VCaP (cell line): ENCODE measurements around the gene NEU2.

Source experiments
- H3K27ac ChIP-seq: fragments of 450-650 bp; 2 replicates; pipeline ENCODE4 v1.5.1; 2017
- TF ChIP-seq, protein P1 (sequence below): fragments of 450-650 bp; conservative IDR thresholded peaks from 2 replicates; pipeline ENCODE4 v1.5.1; 2017; ENCODE audit warnings: mild to moderate bottlenecking, moderate library complexity

NEU2 gene

DNA sequence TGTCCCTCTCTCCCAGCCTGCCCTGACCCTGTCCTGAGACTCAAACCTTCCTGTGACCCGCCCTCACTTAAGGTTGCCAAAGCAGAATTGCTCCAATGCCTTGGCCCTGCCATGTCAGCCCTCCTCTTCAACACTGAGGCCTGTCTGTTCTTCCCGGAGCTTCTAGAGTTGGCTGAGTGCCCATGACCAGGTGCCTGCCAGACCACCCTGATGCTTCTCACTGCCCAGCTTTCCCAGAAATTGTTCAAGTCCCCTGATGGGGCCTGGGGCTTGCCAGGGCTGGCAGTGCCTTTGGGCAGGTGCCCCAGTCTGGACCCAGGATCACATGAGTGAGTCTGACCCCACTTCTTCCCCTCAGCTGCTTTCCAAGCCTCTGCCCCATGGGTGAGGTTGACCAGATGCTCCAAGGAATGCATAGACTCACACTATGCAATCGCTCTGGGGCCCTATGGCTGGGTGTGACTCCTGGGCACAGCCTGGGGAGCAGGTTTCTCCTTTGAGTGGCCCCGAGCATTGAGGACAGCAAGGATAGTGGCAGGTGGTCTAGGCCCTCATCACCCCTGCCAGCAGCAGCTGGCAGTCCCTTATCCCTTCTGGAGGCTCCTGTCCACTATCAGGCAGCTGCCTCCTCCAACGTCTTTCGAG lies 24.6 kb downstream of the NEU2 start:
- no peak overlapping the region for H3K27ac ChIP-seq
- TF ChIP-seq, protein P1, sequence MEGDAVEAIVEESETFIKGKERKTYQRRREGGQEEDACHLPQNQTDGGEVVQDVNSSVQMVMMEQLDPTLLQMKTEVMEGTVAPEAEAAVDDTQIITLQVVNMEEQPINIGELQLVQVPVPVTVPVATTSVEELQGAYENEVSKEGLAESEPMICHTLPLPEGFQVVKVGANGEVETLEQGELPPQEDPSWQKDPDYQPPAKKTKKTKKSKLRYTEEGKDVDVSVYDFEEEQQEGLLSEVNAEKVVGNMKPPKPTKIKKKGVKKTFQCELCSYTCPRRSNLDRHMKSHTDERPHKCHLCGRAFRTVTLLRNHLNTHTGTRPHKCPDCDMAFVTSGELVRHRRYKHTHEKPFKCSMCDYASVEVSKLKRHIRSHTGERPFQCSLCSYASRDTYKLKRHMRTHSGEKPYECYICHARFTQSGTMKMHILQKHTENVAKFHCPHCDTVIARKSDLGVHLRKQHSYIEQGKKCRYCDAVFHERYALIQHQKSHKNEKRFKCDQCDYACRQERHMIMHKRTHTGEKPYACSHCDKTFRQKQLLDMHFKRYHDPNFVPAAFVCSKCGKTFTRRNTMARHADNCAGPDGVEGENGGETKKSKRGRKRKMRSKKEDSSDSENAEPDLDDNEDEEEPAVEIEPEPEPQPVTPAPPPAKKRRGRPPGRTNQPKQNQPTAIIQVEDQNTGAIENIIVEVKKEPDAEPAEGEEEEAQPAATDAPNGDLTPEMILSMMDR: no peak

DNA sequence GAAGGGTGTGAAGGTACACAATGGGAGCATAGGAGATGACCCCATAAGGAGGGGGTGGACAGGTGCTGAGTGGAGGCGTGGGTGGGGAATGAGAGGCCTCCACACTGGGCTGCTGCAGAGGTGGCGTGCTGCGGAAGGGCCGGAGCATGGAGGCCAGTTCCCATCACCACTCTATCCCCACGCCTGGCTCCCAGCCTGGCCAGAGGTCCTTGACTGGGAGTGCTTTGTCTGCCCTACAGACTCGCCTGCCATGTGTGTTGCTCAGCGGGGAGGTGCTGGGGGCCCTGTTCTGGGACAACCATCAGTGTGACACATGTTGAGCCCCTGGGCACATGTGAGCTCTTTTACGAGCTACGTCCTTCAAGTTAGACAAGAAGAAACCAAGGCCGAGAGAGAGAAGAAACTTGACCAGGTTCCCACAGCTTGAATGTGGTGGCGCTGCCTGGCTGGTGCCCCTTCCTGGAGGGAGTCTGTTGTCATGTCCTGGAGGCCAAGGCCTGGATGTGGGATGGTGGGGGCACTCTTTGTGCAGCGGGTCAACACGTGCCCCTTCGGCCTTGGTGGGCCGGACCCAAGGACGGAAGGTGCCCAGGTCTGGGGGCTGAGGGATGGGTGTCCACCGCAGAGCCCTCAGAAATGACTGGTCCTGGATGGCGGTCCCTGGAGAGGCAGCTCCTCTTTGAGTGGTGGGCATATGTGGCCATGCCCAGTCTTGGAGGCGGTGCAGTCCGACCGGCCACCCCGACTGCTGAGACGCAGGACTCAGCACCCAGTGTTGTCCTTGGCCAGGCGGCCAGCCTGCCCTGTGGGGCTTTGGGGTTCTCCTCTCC lies 26.5 kb downstream of the NEU2 start:
- no peak overlapping the region for H3K27ac ChIP-seq
- TF ChIP-seq, protein P1: no peak

DNA sequence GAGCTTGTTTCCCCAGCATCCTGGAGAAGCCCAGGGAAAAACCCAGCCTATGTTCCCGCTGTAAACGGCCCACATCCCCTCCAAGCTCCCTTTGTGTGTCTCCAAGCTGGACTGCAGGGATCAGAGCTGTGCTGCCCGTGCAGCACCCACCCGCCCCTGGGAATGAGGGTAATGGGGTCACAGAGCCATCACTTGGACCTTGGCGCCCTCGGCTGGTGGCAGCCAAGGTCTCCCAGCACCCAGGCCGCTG lies 27.0 kb downstream of the NEU2 start:
- H3K27ac ChIP-seq: no peak overlapping the region
- TF ChIP-seq, protein P1: no peak

DNA sequence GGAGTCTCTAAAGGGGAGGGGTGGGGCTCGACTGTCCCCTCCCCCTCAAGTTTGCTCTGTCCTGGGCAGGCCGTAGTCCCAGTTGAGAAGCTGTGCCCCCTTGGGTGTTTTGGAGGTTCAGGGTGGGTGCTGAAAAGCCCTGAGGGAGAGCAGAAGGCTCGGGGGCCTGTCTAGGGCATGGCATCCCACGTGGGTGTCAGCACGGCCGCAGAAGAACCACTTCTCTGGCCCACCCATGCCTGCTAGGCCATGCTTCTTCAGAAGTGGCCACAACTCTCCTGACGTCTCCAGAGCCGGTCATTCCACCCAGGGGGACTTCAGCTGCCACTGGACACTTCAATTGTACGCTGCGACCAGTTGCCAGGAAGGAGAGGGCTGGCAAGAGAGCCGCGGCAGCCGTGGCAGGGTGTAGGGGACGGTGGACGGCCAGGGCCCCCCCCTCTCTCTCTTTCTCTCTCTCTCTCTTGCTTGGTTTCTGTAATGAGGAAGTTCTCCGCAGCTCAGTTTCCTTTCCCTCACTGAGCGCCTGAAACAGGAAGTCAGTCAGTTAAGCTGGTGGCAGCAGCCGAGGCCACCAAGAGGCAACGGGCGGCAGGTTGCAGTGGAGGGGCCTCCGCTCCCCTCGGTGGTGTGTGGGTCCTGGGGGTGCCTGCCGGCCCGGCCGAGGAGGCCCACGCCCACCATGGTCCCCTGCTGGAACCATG lies 27.5 kb downstream of the NEU2 start, which contains the start of gene INPP5D:
TSS of gene INPP5D (plus strand) at position 546 of the 704 bp plus-strand sequence. CDS start at position 683, 137 bp downstream.
- H3K27ac ChIP-seq: no peak within 1 kb of the TSS
- TF ChIP-seq, protein P1: no peak

DNA sequence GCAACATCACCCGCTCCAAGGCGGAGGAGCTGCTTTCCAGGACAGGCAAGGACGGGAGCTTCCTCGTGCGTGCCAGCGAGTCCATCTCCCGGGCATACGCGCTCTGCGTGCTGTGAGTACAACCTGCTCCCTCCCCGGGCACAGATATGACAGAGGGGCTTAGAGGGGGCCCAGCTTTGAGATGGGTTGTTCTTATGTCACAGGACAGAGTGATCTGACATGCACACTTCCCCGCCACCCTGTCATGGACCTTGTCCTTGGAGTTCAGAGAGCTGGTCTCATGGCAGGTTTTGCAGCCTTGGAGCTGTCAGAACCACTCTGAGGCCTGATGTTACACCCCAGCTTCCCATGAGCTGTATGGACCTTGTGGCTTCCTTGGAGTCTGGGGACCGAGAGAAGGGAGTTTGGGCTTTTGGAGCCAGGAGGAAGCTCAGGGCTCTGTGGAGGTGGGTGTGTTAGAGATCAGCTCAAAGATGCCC lies 28.1 kb downstream of the NEU2 start:
- H3K27ac ChIP-seq: no peak overlapping the region
- TF ChIP-seq, protein P1: no peak

DNA sequence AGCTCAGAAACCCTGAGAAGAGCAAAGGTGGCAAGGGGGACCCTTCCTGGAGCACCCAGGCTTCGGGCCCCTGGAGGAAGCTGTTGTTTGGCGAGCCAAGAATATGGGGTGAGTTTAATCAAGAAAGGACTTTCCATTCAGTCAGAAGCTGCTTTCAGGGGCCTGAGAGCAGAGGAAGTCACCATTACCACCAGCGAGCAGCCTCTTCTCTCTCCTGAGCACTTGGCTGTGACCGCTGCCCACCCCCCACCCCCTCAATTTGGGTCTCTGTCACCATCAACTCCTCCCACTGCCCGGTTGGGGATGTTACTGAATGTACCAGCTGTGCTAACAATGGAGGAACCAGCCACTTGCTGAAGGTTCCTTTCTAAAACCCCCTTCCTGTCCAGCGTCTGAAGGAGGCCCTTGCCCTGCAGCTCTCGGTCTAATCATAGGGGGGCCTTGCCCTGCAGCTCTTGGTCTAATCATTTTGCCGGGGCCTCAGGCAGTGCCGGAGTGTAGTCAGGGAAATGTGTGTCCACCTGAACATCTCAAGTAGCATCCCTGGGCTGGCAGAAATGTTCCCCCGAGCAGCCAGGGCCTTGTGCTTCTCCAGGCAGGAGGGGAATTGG lies 28.6 kb downstream of the NEU2 start:
- H3K27ac ChIP-seq: no peak overlapping the region
- TF ChIP-seq, protein P1: no peak
